HepG2 (cell line): ENCODE measurements around the gene DNMT3B. TPM values are rescaled to one million over a fixed set of nuclear protein-coding genes. Genes with fewer than 3 reads are reported as not detected.

Experiments used
- ETV5 ChIP-seq: IDR thresholded peaks from 2 replicates; pipeline ENCODE4 v1.6.1; 2018; ENCODE audit warnings: missing biosample characterization, missing genetic modification reagents, inconsistent platforms, borderline replicate concordance
- FOXO1 ChIP-seq: sonication (generic); formaldehyde crosslinking; IDR thresholded peaks from 2 replicates; pipeline ENCODE4 v1.4.0; 2020; ENCODE audit warnings: missing genetic modification reagents
- FOXP1 ChIP-seq, 2 experiments: fragments of 450-650 bp in 1 of 2; IDR thresholded peaks; 2 replicates each; pipeline ENCODE4 v1.6.1; 2017 to 2018; ENCODE audit warnings: antibody characterized with exemption in 1 of 2
- GABPA ChIP-seq, 2 experiments: IDR thresholded peaks; 2 replicates each; pipeline ENCODE4 v1.6.1; 2011 to 2016; ENCODE audit warnings: low read depth in 2 of 2, low read length in 1 of 2, missing biosample characterization in 1 of 2, missing genetic modification characterization in 1 of 2
- HNF4A ChIP-seq: sonication (generic); formaldehyde crosslinking; IDR thresholded peaks from 2 replicates; pipeline ENCODE4 v1.4.0; 2020; ENCODE audit warnings: missing genetic modification reagents
- HNF4G ChIP-seq, 2 experiments: sonication (generic) in 1 of 2; formaldehyde crosslinking in 1 of 2; IDR thresholded peaks; 2 replicates each; pipeline versions ENCODE4 v1.4.0 to v1.6.1; 2011 to 2020; ENCODE audit warnings: borderline replicate concordance in 2 of 2, low read depth in 2 of 2, mild to moderate bottlenecking in 2 of 2, low read length in 1 of 2, missing genetic modification reagents in 1 of 2, moderate library complexity in 1 of 2
- IRF2 ChIP-seq: IDR thresholded peaks from 2 replicates; pipeline ENCODE4 v1.6.1; 2018; ENCODE audit warnings: missing genetic modification reagents, missing compliant biosample characterization
- KAT8 ChIP-seq: IDR thresholded peaks from 2 replicates; pipeline ENCODE4 v1.6.1; 2016; ENCODE audit warnings: missing genetic modification reagents, missing compliant biosample characterization
- KDM1A ChIP-seq: IDR thresholded peaks from 2 replicates; pipeline ENCODE4 v1.6.1; 2016; ENCODE audit warnings: missing compliant biosample characterization
- KDM6A ChIP-seq: IDR thresholded peaks from 2 replicates; pipeline ENCODE4 v1.6.1; 2016; ENCODE audit warnings: low read depth
- MED1 ChIP-seq: sonication (generic); formaldehyde crosslinking; IDR thresholded peaks from 2 replicates; pipeline ENCODE4 v1.4.0; 2020; ENCODE audit warnings: missing genetic modification reagents
- RBM39 ChIP-seq: fragments of 200-400 bp; formaldehyde crosslinking; IDR thresholded peaks from one replicate; pipeline ENCODE4 v1.6.1; 2018; ENCODE audit warnings: antibody characterized with exemption, mild to moderate bottlenecking, low read depth, low read length; ENCODE audit not compliant: poor library complexity, severe bottlenecking
- SOX5 ChIP-seq: IDR thresholded peaks from 2 replicates; pipeline ENCODE4 v1.6.1; 2016; ENCODE audit warnings: borderline replicate concordance
- ZNF12 ChIP-seq: sonication (generic); formaldehyde crosslinking; IDR thresholded peaks from 2 replicates; pipeline ENCODE4 v1.5.0; 2020; ENCODE audit warnings: missing genetic modification reagents
- ZNF792 ChIP-seq: IDR thresholded peaks from 2 replicates; pipeline ENCODE4 v1.6.1; 2016
- ZSCAN21 ChIP-seq: sonication (generic); formaldehyde crosslinking; IDR thresholded peaks from 2 replicates; pipeline ENCODE4 v1.8.0; 2022; ENCODE audit warnings: mild to moderate bottlenecking, missing genetic modification reagents, moderate library complexity, borderline replicate concordance
- polyA plus RNA-seq, 8 experiments: library from polyadenylated mRNA; depleted of rRNA in 3 of 8; stranded (reverse) in 7 of 8; unstranded in 1 of 8; fragments of >200 nt; fragmentation: Illumina TruSeq in 4 of 8; extraction: Trizol in 4 of 8; gene quantifications; 2 replicates each; pipeline versions ENCODE4 v1.2.1 to v1.2.3, GENCODE V29; 2011 to 2016; ENCODE audit warnings: low read depth in 4 of 8, missing spikeins in 1 of 8, mixed read lengths in 1 of 8; ENCODE audit not compliant: insufficient read depth in 1 of 8
- total RNA-seq, 5 experiments: library from RNA; depleted of rRNA; stranded (reverse); fragments of >200 nt; fragmentation: Illumina TruSeq; extraction: Trizol; gene quantifications; 2 replicates each; pipeline ENCODE4 v1.2.3, GENCODE V29; 2016; ENCODE audit warnings: low read depth in 1 of 5
- TF ChIP-seq, protein P1 (sequence below): sonication (generic); formaldehyde crosslinking; IDR thresholded peaks from 2 replicates; pipeline ENCODE4 v1.5.1; 2020; ENCODE audit warnings: missing genetic modification reagents, mild to moderate bottlenecking, borderline replicate concordance
- TF ChIP-seq, protein P2 (sequence below): sonication (generic); formaldehyde crosslinking; IDR thresholded peaks from 2 replicates; pipeline ENCODE4 v1.4.0; 2020; ENCODE audit warnings: missing genetic modification reagents, borderline replicate concordance
- TF ChIP-seq, protein P3 (sequence below): sonication (generic); formaldehyde crosslinking; IDR thresholded peaks from 2 replicates; pipeline ENCODE4 v1.8.1; 2023; ENCODE audit warnings: mild to moderate bottlenecking, moderate library complexity, missing genetic modification reagents
- TF ChIP-seq, protein P4 (sequence below): sonication (generic); formaldehyde crosslinking; IDR thresholded peaks from 2 replicates; pipeline ENCODE4 v1.5.1; 2020; ENCODE audit warnings: mild to moderate bottlenecking, moderate library complexity, missing genetic modification reagents
- TF ChIP-seq, protein P5 (sequence below): sonication (generic); formaldehyde crosslinking; conservative IDR thresholded peaks from 2 replicates; pipeline ENCODE4 v1.8.0; 2022; ENCODE audit warnings: mild to moderate bottlenecking, moderate library complexity, missing genetic modification reagents

Gene DNMT3B
- total and polyA plus RNA-seq, 2 of the 13 experiments (the other 11 are each of a cell fraction or from before 2014, with no cell fraction given): 3.8 to 13.9 TPM

DNA sequence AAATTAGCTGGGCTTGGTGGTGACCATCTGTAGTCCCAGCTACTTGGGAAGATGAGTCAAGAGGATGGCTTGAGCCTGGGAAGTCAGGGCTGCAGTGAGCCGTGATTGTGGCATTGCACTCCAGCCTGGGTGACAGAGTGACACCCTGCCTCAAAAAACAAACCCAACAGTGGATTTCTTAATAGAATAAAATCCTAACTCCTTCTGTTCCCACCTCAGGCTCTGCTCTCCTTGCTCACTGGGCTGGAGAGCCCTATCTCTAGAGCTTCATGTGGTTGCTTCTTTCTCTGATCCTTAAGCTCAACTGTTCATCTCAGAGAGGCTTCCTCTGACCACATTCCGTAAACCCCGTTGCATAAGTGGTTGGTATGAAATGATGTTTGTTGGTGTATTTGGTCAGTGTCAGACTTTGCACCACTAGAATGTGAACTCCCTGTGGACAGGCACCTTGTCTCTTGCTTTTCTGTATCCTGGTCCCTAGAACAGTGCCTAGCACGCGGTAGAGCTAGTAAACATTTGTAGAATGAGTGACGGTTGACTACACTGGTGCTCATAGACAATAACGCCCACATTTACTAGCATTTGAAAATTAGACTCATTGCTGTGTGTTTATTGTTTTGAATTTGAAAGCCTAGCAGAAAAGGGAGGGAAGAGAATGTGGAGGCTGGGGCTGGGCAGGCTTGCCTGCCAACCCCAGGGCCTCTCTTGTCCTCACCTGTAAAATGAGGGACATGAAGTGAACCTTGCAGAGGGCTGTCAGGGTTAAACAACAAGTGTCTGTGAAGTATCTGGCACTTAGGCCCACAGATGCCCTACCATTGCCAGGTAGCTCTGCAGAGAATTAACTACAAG is 61.8 kb downstream of the DNMT3B start (continued):
- TF ChIP-seq, protein P1, sequence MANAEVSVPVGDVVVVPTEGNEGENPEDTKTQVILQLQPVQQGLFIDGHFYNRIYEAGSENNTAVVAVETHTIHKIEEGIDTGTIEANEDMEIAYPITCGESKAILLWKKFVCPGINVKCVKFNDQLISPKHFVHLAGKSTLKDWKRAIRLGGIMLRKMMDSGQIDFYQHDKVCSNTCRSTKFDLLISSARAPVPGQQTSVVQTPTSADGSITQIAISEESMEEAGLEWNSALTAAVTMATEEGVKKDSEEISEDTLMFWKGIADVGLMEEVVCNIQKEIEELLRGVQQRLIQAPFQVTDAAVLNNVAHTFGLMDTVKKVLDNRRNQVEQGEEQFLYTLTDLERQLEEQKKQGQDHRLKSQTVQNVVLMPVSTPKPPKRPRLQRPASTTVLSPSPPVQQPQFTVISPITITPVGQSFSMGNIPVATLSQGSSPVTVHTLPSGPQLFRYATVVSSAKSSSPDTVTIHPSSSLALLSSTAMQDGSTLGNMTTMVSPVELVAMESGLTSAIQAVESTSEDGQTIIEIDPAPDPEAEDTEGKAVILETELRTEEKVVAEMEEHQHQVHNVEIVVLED (CRISPR knock-in tag): peak; percentile 6; the same call in 1 of the 2 replicates
- peak; percentile 93 for TF ChIP-seq HNF4A (CRISPR knock-in tag)
- TF ChIP-seq HNF4G (IDR thresholded peaks at IDR 0.05; ENCODE audit: borderline replicate concordance, low read depth, low read length): peak; percentile 79; the same call in 1 of the 2 replicates
- no peak for TF ChIP-seq HNF4G (CRISPR knock-in tag; IDR thresholded peaks at IDR 0.05; ENCODE audit: borderline replicate concordance, low read depth)
- TF ChIP-seq IRF2: 0 out of 2 replicates have a peak, but pooled peaks have one; percentile 23
- no peak for TF ChIP-seq ZSCAN21
- TF ChIP-seq, protein P2, sequence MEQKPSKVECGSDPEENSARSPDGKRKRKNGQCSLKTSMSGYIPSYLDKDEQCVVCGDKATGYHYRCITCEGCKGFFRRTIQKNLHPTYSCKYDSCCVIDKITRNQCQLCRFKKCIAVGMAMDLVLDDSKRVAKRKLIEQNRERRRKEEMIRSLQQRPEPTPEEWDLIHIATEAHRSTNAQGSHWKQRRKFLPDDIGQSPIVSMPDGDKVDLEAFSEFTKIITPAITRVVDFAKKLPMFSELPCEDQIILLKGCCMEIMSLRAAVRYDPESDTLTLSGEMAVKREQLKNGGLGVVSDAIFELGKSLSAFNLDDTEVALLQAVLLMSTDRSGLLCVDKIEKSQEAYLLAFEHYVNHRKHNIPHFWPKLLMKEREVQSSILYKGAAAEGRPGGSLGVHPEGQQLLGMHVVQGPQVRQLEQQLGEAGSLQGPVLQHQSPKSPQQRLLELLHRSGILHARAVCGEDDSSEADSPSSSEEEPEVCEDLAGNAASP (CRISPR knock-in tag): no peak
- TF ChIP-seq, protein P3, sequence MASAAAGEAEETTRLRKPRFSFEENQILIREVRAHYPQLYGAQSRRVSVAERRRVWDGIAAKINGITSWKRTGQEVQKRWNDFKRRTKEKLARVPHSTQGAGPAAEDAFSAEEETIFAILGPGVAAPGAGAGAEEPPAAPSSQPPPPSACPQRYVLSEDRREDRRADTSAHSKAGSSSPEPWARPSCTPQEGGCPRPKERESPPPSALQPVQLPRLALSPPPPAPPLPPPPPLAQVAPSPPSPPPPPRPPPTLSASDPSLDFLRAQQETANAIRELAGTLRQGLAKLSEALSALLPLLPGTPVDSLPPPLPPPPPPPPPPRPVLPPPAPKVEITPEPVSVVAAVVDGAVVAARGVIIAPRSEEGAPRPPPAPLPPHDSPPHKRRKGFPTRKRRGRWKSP (CRISPR knock-in tag): no peak
- 0 out of 2 replicates have a peak, but pooled peaks have one; percentile 16 for TF ChIP-seq ETV5 (CRISPR knock-in tag)
- TF ChIP-seq RBM39: no peak
- peak; percentile 74 for TF ChIP-seq ZNF12 (CRISPR knock-in tag)
- TF ChIP-seq, protein P4, sequence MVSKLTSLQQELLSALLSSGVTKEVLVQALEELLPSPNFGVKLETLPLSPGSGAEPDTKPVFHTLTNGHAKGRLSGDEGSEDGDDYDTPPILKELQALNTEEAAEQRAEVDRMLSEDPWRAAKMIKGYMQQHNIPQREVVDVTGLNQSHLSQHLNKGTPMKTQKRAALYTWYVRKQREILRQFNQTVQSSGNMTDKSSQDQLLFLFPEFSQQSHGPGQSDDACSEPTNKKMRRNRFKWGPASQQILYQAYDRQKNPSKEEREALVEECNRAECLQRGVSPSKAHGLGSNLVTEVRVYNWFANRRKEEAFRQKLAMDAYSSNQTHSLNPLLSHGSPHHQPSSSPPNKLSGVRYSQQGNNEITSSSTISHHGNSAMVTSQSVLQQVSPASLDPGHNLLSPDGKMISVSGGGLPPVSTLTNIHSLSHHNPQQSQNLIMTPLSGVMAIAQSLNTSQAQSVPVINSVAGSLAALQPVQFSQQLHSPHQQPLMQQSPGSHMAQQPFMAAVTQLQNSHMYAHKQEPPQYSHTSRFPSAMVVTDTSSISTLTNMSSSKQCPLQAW: 0 out of 2 replicates have a peak, but pooled peaks have one; percentile 12
- peak; percentile 84 for TF ChIP-seq FOXO1 (CRISPR knock-in tag)
- TF ChIP-seq SOX5 (CRISPR knock-in tag): 0 out of 2 replicates have a peak, but pooled peaks have one; percentile 22
- TF ChIP-seq FOXP1 (IDR thresholded peaks at IDR 0.05): no peak
- TF ChIP-seq FOXP1 (CRISPR knock-in tag; IDR thresholded peaks at IDR 0.05): peak; percentile 66
- TF ChIP-seq KDM6A (CRISPR knock-in tag): no peak
- TF ChIP-seq ZNF792: peak; percentile 36; the same call in 1 of the 2 replicates
- peak; percentile 96 for TF ChIP-seq KDM1A (CRISPR knock-in tag)
- TF ChIP-seq MED1 (CRISPR knock-in tag): peak; percentile 58; the same call in 1 of the 2 replicates
- TF ChIP-seq, protein P5, sequence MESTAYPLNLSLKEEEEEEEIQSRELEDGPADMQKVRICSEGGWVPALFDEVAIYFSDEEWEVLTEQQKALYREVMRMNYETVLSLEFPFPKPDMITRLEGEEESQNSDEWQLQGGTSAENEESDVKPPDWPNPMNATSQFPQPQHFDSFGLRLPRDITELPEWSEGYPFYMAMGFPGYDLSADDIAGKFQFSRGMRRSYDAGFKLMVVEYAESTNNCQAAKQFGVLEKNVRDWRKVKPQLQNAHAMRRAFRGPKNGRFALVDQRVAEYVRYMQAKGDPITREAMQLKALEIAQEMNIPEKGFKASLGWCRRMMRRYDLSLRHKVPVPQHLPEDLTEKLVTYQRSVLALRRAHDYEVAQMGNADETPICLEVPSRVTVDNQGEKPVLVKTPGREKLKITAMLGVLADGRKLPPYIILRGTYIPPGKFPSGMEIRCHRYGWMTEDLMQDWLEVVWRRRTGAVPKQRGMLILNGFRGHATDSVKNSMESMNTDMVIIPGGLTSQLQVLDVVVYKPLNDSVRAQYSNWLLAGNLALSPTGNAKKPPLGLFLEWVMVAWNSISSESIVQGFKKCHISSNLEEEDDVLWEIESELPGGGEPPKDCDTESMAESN (CRISPR knock-in tag): peak; percentile 100
- TF ChIP-seq KAT8 (CRISPR knock-in tag): no peak
- TF ChIP-seq GABPA (IDR thresholded peaks at IDR 0.05; ENCODE audit: low read depth, low read length): no peak
- TF ChIP-seq GABPA (CRISPR knock-in tag; IDR thresholded peaks at IDR 0.05; ENCODE audit: low read depth): no peak
